HG03565 (cell line): ENCODE data around the gene EHD2.
"Not testable (repeated sequence)": the region's sequence is repeated elsewhere in the genome, so short reads cannot be mapped to it uniquely, and the experiment has no call there.

ENCODE experiments used
- ATAC-seq: cut with Tn5 transposase; IDR thresholded peaks from one replicate; pipeline ENCODE4 v1.9.1; 2021; ENCODE audit warnings: mild to moderate bottlenecking, moderate library complexity; ENCODE audit not compliant: unreplicated experiment

The EHD2 gene, protein sequence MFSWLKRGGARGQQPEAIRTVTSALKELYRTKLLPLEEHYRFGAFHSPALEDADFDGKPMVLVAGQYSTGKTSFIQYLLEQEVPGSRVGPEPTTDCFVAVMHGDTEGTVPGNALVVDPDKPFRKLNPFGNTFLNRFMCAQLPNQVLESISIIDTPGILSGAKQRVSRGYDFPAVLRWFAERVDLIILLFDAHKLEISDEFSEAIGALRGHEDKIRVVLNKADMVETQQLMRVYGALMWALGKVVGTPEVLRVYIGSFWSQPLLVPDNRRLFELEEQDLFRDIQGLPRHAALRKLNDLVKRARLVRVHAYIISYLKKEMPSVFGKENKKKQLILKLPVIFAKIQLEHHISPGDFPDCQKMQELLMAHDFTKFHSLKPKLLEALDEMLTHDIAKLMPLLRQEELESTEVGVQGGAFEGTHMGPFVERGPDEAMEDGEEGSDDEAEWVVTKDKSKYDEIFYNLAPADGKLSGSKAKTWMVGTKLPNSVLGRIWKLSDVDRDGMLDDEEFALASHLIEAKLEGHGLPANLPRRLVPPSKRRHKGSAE

DNA sequence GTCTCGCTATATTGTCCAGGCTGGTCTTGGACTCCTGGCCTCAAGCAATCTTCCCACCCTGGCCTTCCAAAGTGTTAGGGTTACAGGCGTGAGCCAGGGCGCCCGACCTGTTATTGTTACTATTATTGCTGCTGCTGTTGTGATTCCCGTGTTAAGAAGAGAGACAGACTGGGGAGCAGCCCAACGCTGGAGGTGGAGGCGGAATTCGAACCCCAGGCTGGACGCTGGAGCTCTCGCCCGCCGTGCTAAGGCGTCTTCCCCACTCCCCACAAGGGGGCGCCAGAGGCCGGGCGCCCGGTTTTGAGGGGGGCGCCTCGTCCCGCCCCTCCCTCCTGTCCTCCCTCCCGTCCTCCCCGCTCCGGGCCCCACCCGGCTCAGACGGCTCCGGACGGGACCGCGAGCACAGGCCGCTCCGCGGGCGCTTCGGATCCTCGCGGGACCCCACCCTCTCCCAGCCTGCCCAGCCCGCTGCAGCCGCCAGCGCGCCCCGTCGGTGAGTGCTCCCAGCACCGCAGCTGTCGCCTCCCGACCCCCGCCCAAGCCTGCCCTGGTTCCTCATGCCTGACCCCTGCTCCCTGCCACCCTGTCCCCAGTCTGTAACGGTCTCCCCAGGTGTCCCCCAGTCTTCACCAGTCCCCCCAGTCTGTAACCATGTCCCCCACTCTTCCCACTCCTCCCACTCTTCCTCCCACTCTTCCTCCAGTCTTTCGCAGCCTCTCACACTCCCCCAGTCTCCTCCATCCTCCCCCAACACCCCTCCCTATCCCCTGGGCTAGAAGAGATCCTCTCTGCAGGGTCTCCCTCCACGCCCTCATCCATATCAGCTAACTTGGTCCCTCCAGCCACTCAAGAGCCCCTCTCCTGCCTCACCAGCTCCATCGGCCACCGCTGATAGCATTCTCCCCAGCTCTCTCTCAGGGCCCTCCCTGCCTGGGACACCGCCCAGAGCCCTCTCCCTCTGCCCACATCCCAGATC lies at the start of gene EHD2:
Gene EHD2, plus strand, starts transcription at position 377 of the 976 bp plus-strand sequence. CDS start 3,191 bp downstream, outside the sequence.
- ATAC-seq = no peak

DNA sequence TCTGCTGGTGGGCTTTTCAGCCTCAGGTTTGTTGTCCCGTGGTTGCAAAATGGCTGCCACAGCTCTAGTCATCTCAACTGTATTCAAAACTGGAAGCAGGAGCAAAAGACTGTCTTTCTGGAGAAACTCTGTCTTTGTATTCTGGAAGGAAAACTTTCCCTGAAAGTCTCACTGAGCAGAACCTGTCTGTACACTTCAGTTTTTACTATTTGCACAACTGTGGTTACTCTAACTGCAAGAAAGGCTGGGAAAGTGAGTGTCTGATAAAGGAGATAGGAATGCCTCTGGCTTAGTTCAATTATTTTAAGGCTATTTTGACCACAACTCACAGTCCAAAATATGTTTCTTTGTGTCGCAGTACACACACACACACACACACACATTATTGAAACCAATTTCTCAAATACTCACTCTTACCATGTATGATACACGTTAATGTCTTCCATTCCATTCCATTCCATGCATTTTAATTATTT lies 49.7 kb upstream of the EHD2 start:
- ATAC-seq = no peak

DNA sequence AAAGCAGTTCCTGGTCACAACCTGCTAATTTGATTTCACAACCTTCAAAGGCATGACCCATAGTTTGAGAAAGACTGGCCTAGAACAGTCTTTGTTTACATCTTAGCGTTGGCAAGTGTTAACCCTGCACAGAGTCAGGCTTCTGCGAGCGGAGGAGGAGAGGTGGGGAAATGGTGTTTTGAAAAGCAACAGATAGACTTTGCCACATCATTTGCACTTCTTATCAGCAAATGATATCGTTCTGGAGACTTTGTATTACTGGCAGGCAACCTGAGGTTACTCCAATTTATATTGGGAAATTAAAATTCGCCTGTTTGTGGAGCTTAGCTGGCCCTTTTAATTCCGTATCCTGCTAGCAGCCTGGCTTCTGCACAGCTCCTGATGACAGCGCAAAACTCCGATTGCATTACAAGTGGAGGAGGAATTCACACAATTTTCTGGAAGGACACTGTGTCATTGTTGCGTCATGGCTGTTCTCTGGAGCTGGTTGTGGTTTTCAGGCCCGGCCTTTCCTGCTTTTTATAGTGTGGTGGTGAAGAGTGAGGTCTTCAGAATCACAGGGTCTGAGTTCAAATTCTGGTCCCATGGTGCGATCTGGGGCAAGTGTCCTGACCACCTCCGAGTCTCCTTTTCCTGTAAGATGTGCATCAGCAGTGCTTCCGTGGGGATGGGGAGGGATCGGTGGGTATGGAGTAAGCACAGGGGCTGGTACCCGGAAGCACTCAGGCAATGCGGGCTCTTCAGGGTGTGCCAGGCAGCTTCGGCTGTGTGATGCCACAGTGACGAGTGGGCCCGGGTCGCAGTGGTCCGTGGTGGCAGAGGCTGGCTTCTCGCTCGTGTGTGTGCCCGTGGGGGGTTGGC lies 49.1 kb upstream of the EHD2 start:
- no peak for ATAC-seq

DNA sequence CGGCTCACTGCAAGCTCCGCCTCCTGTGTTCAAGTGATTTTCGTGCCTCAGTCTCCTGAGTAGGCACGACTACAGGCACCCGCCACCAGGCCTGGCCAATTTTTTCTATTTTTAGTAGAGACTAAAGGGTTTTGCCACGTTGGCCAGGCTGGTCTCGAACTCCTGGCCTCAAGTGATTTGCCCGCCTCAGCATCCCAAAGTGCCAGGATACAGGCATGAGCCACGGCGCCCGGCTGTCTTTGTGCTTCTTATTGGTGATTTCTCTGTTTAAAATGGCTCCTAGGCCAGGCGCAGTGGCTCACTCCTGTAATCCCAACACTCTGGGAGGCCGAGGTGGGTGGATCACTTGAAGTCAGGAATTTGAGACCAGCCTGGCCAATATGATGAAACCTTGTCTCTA lies 44.7 kb upstream of the EHD2 start:
- not testable (repeated sequence) for ATAC-seq

DNA sequence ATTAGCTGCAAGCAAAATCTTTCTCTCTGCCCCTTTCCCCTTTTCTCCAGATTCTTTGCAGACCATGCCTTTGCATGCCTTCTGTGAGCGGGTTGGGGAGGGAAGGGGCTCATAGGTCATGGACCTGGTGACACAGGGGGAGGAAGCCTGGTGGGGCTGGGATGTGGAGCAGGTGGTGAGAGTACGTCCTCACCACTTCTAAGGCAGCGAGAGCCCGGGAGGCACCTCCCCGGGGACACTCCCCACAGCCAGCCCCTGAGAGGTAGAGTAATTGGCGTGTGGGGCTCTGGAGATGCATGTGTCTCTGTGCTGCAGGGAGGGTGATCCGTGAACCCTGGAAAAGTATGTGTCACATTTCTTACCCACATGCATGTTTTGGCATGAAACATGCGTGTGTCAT lies 42.5 kb upstream of the EHD2 start:
- ATAC-seq = no peak

DNA sequence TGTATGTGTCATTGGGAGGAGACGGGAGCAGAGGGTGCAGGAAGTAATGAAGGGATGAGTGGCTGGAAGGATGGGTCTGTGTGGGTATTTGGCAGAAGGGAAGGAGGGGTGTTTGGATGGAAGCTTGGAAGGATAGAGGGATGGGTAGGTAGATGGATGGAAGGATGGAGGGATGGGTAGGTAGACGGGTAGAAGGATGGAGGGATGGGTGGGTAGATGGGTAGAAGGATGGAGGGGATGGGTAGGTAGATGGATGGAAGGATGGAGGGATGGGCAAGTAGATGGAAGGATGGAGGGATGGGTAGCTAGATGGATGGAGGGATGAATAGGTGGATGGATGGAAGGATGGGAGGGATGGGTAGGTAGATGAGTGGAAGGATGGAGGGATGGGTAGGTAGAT lies 41.7 kb upstream of the EHD2 start:
- ATAC-seq = no peak

DNA sequence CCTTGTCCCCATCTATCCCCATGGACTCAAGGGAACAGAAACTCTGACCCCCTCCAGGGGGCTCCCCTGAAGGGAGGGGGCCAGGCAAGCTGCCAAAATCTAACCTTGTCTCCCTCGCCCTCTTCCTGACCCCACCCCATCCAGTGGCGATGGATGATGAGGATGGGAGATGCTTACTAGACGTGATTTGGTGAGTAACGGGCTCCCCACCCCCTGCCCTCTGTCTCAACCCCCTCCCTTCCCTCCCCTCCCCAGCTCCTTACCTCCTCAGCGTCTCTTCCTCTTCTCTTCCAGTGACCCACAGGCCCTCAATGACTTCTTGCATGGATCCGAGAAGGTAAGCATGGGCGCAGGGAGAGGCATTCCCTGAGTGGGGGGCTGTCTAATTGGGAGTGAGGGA lies 39.8 kb upstream of the EHD2 start:
- ATAC-seq = no peak

DNA sequence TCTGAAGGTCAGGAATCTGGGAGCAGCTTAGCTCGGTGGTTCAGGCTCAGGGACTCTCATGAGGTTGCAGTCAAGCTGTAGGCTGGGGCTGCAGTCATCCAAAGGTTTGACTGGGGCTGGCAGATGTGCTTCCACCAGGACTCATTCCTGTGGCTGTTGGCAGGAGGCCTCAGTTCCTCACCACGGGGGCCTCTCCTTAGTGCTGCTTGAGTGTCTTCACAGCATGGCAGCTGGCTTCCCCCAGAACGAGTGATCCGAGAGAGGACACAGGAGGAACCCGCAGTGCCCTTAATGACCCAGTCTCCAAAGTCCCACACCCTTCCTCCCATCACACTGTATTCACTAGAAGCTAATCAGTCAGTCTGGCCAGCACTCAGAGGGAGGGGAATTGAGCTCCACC lies 38.7 kb upstream of the EHD2 start:
- ATAC-seq = no peak

DNA sequence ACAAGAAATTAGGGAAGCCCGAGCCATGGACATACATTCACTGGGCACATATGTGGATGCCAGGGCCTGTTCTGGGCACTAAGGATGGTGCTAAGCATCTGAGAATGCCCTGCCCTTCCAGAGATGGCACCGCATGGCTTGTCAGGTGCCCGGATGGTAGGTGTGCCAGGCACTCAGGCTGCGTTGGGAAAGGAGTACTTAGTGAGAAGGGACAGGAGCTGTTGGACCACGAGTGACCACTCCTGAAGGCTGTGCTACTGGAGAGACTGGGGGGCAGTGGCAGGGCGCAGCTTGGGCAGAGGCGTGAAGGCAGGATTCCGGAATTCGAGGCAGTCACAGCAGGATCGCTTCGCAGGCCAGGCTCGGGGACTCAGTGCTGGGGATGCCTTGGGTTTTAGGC lies 38.0 kb upstream of the EHD2 start:
- ATAC-seq = no peak

DNA sequence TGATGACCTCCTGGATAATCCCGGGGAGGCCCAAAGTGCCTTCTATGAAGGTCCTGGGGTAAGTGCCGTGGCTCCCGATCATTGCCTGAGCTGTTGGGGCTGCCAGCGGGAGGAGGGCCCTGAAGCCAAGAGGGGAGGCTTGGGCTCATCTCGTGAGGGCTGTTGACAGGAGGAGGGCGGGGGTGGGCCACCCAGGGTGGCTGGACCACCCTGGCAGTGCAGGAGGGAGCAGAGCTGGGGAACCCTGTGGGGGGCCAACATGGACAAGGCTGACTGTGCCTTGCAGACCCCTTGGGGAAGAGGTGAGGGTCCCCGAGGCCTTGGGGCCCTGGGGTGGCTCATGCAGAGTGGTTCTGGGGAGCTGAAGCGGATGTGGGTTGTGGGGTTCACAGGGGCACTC lies 37.4 kb upstream of the EHD2 start:
- no peak for ATAC-seq

DNA sequence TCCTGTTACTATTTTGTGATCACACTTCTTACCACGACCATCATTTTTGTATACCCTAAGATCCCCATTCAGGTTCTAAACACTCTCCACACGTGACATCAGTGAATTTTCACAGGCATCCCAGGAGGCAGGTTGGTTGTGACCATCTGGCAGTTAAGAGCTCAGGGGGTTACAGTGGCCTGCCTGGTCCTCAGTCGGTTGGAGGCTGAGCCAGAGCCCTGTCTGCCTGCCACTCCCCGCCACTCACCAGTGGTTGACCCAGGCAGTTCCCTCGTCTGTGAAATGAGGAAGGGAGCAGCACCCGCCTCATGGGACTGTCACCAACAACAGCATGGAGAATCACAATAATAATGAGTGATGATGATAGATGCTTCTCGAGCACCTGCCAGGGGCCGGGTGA lies 36.4 kb upstream of the EHD2 start:
- ATAC-seq = no peak

DNA sequence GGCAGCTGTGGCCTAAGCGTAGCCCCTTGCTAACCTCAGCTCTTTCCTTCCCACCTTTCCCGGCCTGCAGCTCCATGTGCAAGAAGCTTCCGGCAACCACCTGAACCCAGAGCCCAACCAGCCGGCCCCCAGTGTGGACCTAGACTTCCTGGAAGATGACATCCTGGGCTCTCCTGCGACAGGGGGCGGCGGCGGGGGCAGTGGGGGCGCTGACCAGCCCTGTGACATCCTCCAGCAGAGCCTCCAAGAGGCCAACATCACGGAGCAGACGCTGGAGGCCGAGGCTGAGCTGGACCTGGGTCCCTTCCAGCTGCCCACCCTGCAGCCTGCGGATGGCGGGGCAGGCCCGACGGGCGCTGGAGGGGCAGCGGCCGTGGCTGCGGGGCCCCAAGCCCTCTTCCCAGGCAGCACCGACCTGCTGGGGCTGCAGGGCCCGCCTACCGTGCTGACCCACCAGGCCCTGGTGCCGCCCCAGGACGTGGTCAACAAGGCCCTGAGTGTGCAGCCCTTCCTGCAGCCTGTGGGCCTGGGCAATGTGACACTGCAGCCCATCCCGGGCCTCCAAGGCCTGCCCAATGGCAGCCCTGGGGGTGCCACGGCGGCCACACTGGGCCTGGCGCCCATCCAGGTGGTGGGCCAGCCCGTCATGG lies 33.8 kb upstream of the EHD2 start:
- no peak for ATAC-seq

DNA sequence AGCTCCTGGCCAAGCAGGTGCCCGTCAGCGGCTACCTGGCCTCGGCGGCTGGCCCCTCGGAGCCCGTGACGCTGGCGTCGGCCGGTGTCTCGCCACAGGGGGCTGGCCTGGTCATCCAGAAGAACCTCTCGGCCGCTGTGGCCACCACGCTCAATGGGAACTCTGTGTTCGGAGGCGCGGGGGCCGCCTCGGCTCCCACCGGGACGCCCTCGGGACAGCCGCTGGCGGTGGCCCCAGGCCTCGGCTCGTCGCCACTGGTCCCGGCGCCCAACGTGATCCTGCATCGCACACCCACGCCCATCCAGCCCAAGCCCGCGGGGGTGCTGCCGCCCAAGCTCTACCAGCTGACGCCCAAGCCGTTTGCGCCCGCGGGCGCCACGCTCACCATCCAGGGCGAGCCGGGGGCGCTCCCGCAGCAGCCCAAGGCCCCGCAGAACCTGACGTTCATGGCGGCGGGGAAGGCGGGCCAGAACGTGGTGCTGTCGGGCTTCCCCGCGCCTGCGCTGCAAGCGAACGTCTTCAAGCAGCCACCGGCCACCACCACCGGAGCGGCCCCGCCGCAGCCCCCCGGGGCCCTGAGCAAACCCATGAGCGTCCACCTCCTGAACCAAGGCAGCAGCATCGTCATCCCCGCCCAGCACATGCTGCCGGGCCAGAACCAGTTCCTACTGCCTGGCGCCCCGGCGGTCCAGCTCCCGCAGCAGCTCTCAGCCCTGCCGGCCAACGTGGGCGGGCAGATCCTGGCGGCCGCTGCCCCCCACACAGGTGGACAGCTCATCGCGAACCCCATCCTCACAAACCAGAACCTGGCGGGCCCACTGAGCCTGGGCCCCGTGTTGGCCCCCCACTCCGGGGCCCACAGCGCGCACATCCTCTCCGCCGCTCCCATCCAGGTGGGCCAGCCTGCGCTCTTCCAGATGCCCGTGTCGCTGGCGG lies 33.0 kb upstream of the EHD2 start:
- no peak for ATAC-seq

DNA sequence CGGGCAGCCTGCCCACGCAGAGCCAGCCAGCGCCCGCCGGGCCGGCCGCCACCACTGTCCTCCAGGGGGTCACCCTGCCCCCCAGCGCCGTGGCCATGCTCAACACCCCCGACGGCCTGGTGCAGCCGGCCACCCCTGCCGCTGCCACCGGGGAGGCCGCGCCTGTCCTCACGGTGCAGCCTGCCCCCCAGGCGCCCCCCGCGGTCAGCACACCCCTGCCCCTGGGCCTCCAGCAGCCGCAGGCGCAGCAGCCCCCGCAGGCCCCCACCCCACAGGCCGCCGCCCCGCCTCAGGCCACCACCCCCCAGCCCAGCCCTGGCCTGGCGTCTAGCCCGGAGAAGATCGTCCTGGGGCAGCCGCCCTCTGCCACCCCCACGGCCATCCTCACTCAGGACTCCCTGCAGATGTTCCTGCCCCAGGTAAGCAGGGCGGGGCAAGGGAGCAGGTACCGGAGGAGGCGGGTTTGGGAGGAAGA lies 32.3 kb upstream of the EHD2 start:
- ATAC-seq = no peak

DNA sequence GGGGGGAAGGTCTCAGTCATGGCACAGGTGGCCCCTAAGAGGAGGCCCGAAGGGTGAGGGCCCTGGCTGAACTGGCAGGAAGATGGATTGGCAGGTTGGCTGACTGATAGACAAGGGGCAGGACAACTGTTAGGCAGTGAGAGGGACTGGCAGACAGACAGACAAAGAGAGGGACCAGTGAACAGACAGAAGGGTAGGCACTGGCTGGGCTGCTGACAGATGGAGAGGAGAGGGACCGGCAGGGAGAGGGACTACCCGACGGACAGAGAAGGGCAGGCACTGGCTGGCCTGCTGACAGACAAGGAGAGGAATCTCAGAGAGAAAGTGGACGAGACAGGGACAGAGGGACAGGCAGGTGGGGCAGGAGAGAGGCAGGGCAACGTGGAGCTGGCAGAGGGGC lies 31.8 kb upstream of the EHD2 start:
- no peak for ATAC-seq

DNA sequence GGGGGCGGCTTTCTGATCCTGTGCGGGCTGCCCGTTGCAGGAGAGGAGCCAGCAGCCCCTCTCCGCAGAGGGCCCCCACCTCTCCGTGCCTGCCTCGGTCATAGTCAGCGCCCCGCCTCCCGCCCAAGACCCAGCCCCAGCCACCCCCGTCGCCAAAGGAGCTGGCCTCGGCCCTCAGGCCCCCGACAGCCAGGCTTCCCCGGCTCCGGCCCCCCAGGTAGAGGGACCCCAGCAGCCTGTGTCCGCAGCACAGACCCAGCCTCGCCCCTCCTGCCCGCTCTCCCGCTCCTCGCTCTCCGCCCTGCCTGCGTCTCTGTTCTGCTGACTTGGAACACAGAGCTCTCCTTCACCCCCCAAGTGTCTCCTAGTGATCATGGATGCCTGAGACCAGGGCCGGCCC lies 31.3 kb upstream of the EHD2 start:
- ATAC-seq = no peak

DNA sequence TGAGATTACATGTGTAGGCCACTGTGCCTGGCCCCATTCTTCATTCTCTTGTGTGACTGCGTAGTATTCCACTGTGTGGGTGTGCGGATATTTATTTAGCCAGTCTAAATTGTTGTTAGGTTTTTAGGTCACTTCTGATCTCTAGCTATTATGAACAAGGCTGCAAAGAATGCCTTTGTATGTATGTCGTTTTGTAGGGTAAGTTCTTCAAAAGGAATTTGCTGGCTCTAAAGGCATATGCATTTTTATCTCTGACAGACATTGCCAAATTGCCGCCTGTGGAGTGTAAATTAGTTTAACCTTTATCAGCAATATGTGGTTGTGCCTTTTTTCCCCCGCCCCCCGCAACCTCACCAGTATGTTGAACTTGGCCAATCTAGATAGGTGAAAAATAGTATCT lies 30.3 kb upstream of the EHD2 start:
- ATAC-seq = no peak

DNA sequence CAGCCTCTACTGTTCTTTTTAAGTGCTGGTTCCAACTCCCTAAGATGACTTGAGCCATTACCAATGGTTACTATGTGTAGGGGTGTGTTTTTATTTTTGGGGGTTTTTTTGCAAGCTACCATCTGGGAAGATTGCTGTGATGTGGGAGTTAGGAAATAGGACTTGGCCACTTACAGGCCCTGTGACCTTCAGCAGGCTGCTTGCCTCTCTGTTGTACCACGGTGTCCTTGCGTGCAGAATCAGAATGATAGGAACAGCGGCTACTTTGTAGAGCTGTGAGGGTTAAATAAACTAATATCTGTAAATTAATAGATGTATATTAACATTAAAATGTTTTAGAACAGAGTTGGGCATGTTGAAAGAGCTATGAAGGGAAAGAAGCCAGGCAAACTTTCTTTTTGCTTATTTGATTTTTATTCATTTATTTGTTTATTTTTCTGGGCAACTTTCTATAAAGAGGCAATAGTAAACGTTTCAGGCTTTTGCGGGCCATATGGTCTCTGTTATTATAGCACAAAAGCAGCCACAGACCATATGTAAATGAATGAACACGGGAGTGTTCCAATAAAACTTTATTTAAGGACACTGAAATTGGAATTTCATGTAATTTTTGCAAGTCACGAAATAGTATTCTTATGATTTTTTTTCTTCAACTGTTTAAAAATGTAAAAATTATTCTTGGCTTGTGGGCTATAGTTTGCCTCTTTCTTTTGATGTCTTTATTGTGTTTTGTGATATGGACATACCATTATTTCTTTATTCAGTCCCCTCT lies 26.4 kb upstream of the EHD2 start:
- ATAC-seq = no peak
